ENCODE data around the gene UBE2A. TPM values are rescaled to one million over a fixed set of nuclear protein-coding genes. Genes with fewer than 3 reads are reported as not detected.

The UBE2A gene
- total RNA-seq, 1 experiment from 2014 or later, result 46.6 TPM

GRCh38 chrX:119579414-119579813, 5.1 kb downstream of the UBE2A start:
- no peak for TF ChIP-seq CTCF (conservative IDR thresholded peaks at IDR 0.05; ENCODE audit: low read depth, low read length)
- TF ChIP-seq EZH2phosphoT487 (IDR thresholded peaks at IDR 0.05; ENCODE audit: borderline replicate concordance, low read length), result no peak
- no peak for TF ChIP-seq EZH2 (IDR thresholded peaks at IDR 0.05; ENCODE audit: low read length, unreplicated experiment)
- Histone ChIP-seq H3K4me2 (ENCODE audit: low read length) (no peak overlapping the region), H3K4me1 (ENCODE audit: insufficient read depth, low read length) (peaks cover 12% of the 10 kb centered on the region), H3K9me2 (replicated peaks; ENCODE audit: low read length) (no peaks in the 10 kb centered on the region), H3F3A (ENCODE audit: low read length, unreplicated experiment) (no peaks in the 10 kb centered on the region), H2AFZ (ENCODE audit: low read length) (no peak overlapping the region), H3K79me2 (ENCODE audit: low read length) (peaks cover 24% of the 10 kb centered on the region), H3K27me3 (ENCODE audit: low read length) (no peaks in the 10 kb centered on the region), H3K9ac (ENCODE audit: low read length) (no peak overlapping the region), H3K36me3 (ENCODE audit: low read depth, low read length) (peaks cover 11% of the 10 kb centered on the region), H3K9me3 (ENCODE audit: low read length) (no peaks in the 10 kb centered on the region), H4K20me1 (ENCODE audit: low read length) (no peaks in the 10 kb centered on the region), H3K4me3 (ENCODE audit: low read length) (no peak overlapping the region), H3K27ac (ENCODE audit: low read length) (no peak overlapping the region)
- ATAC-seq, result no peak
- ChIA-PET POLR2A (ENCODE audit: unreplicated experiment) (no interaction called here), CTCF (no interaction called here)
- intact Hi-C loops (cut with micrococcal nuclease), result no loop called here
- no peak for DNase-seq
- BruUV-seq (replicated peaks), result no TSS peak

- ChIA-PET CTCF (no interaction called here), POLR2A (ENCODE audit: unreplicated experiment) (interaction anchor here (0.6 kb wide), 1 partner anchor 20 kb away, joined by 20 read pairs; no protein-coding TSS in a partner anchor)
- no peak for ATAC-seq
- Histone ChIP-seq H3F3A (ENCODE audit: low read length, unreplicated experiment) (no peaks in the 10 kb centered on the region), H2AFZ (ENCODE audit: low read length) (no peak overlapping the region), H3K27ac (ENCODE audit: low read length) (no peak overlapping the region), H3K36me3 (ENCODE audit: low read depth, low read length) (peaks cover 4% of the 10 kb centered on the region), H3K27me3 (ENCODE audit: low read length) (no peaks in the 10 kb centered on the region), H4K20me1 (ENCODE audit: low read length) (no peaks in the 10 kb centered on the region), H3K9me2 (replicated peaks; ENCODE audit: low read length) (no peaks in the 10 kb centered on the region), H3K4me3 (ENCODE audit: low read length) (no peak overlapping the region), H3K9me3 (ENCODE audit: low read length) (no peaks in the 10 kb centered on the region), H3K4me1 (ENCODE audit: insufficient read depth, low read length) (no peaks in the 10 kb centered on the region), H3K9ac (ENCODE audit: low read length) (no peak overlapping the region), H3K79me2 (ENCODE audit: low read length) (0 out of 2 replicates have a peak, but pooled peaks cover 6% of the 10 kb centered on the region), H3K4me2 (ENCODE audit: low read length) (no peak overlapping the region)
- no peak for DNase-seq
- TF ChIP-seq EZH2 (IDR thresholded peaks at IDR 0.05; ENCODE audit: low read length, unreplicated experiment) (no peak), CTCF (conservative IDR thresholded peaks at IDR 0.05; ENCODE audit: low read depth, low read length) (no peak), EZH2phosphoT487 (IDR thresholded peaks at IDR 0.05; ENCODE audit: borderline replicate concordance, low read length) (no peak)
- BruUV-seq (replicated peaks), result TSS peak; percentile 20
- intact Hi-C loops (cut with micrococcal nuclease), result no loop called here
These were observed 9.2 kb downstream of the UBE2A start for GRCh38 chrX:119583431-119584059.

GRCh38 chrX:119589810-119590209, 15.4 kb downstream of the UBE2A start:
- intact Hi-C loops (cut with micrococcal nuclease), result no loop called here
- CTCF ChIA-PET, result no interaction called here
- POLR2A ChIA-PET (ENCODE audit: unreplicated experiment), result no interaction called here

More at GRCh38 chrX:119589810-119590209, 15.4 kb downstream of the UBE2A start:
- Histone ChIP-seq H3F3A (ENCODE audit: low read length, unreplicated experiment) (no peaks in the 10 kb centered on the region), H3K4me1 (ENCODE audit: insufficient read depth, low read length) (no peaks in the 10 kb centered on the region), H3K36me3 (ENCODE audit: low read depth, low read length) (peaks cover 37% of the 10 kb centered on the region), H3K79me2 (ENCODE audit: low read length) (peaks cover 20% of the 10 kb centered on the region; the same call in 1 of the 2 replicates), H3K27ac (ENCODE audit: low read length) (no peak overlapping the region), H3K4me2 (ENCODE audit: low read length) (no peak overlapping the region), H3K9ac (ENCODE audit: low read length) (no peak overlapping the region), H3K9me2 (replicated peaks; ENCODE audit: low read length) (no peaks in the 10 kb centered on the region), H2AFZ (ENCODE audit: low read length) (no peak overlapping the region), H3K27me3 (ENCODE audit: low read length) (no peaks in the 10 kb centered on the region), H3K9me3 (ENCODE audit: low read length) (no peaks in the 10 kb centered on the region), H4K20me1 (ENCODE audit: low read length) (no peaks in the 10 kb centered on the region), H3K4me3 (ENCODE audit: low read length) (no peak overlapping the region)
- no peak for TF ChIP-seq EZH2 (IDR thresholded peaks at IDR 0.05; ENCODE audit: low read length, unreplicated experiment)
- no peak for TF ChIP-seq EZH2phosphoT487 (IDR thresholded peaks at IDR 0.05; ENCODE audit: borderline replicate concordance, low read length)
- no peak for TF ChIP-seq CTCF (conservative IDR thresholded peaks at IDR 0.05; ENCODE audit: low read depth, low read length)
- BruUV-seq (replicated peaks), result no TSS peak
- DNase-seq (no peak), ATAC-seq (no peak)
